Kidney tubule cell (primary cell): ENCODE results near the gene PAX8.

Source experiments
- DNase-seq: peaks from one replicate; pipeline ENCODE4 v3.0.0-alpha.2; 2018; ENCODE audit warnings: low spot score

The PAX8 gene

GRCh38 chr2:113203901-113204519, 74.7 kb downstream of the PAX8 start:
- peak; percentile 83 for DNase-seq

- DNase-seq: peak; percentile 51
Observed at GRCh38 chr2:113203217-113203530, 75.5 kb downstream of the PAX8 start.

GRCh38 chr2:113202305-113203216, 76.2 kb downstream of the PAX8 start:
- peak; percentile 93 for DNase-seq

- DNase-seq: peak; percentile 45
Observed at GRCh38 chr2:113201496-113202304, 77.0 kb downstream of the PAX8 start.

- peak; percentile 85 for DNase-seq
Observed at GRCh38 chr2:113200736-113201490, 77.8 kb downstream of the PAX8 start.

- no peak for DNase-seq
Observed at GRCh38 chr2:113200236-113200635, 78.5 kb downstream of the PAX8 start.

GRCh38 chr2:113198790-113199612, 79.7 kb downstream of the PAX8 start:
- DNase-seq: peak; percentile 91

GRCh38 chr2:113198048-113198789, 80.5 kb downstream of the PAX8 start:
- no peak for DNase-seq

GRCh38 chr2:113197347-113198047, 81.2 kb downstream of the PAX8 start:
- no peak for DNase-seq

GRCh38 chr2:113196839-113197238, 81.9 kb downstream of the PAX8 start:
- no peak for DNase-seq

GRCh38 chr2:113195923-113196501, 82.7 kb downstream of the PAX8 start:
- no peak for DNase-seq

GRCh38 chr2:113192459-113193100, 86.1 kb downstream of the PAX8 start:
- no peak for DNase-seq

GRCh38 chr2:113190871-113191270, 87.8 kb downstream of the PAX8 start:
- no peak for DNase-seq

- no peak for DNase-seq
Observed at GRCh38 chr2:113187771-113188170, 91.0 kb downstream of the PAX8 start.

- no peak for DNase-seq
Observed at GRCh38 chr2:113186433-113186796, 92.3 kb downstream of the PAX8 start.

- DNase-seq: peak; percentile 38
Observed at GRCh38 chr2:113185664-113186432, 92.9 kb downstream of the PAX8 start.

GRCh38 chr2:113184531-113185230, 94.0 kb downstream of the PAX8 start:
- DNase-seq: no peak
